ENCODE results near the gene EFNA2. TPM values are rescaled to one million over a fixed set of nuclear protein-coding genes. Genes with fewer than 3 reads are reported as not detected.

The EFNA2 gene
- total RNA-seq, 1 donor: not detected

DNA sequence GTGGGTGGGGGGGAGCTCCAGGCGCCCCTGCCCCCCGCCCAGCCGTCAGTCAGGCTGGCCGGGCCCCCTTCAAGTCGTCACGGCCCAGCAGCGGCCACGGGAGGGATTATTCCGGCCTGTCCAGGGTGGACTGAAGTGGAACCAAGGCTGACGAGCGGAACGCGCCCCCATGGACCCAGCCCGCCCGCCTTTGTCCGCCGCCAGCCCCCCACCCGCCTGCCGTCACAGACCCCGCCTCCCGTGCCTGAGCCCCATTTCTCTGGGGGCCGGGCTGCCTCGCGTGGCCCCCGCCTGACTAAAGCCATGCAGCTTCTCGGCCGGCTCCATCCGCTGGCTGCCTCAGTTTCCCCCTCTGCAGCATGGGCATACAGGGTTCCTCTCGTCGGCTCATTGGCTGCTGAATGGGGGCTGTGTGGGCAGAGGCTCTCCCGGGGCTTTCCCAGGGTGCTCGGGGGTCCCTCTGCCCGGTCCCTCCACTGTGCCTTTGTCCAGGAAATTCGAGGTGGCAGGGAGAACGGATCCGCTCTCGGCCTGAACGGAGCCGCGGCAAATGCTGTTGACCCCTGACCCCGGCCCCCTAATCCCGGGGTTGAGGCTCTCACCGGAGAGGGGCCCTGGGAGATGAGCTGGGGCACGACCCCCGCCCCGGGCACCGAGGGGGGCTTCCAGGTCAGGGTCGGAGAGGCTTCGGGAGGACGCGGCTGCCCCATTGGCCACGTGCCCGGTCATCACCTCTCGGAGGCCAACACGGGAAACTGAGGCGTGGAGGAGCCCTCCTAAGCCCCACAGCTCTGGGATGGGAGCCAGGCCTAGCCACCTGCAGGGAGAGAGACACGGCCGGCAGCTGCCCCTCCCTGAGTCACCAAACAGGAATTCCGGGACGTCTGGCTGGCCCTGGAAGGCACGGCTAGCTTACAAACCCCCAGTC lies 27.4 kb downstream of the EFNA2 start:
- H3K4me3 ChIP-seq (ENCODE audit: low read depth, low read length): no peak overlapping the region
- peak; percentile 19 for DNase-seq (ENCODE audit: low read depth)
- TF ChIP-seq, protein P1, sequence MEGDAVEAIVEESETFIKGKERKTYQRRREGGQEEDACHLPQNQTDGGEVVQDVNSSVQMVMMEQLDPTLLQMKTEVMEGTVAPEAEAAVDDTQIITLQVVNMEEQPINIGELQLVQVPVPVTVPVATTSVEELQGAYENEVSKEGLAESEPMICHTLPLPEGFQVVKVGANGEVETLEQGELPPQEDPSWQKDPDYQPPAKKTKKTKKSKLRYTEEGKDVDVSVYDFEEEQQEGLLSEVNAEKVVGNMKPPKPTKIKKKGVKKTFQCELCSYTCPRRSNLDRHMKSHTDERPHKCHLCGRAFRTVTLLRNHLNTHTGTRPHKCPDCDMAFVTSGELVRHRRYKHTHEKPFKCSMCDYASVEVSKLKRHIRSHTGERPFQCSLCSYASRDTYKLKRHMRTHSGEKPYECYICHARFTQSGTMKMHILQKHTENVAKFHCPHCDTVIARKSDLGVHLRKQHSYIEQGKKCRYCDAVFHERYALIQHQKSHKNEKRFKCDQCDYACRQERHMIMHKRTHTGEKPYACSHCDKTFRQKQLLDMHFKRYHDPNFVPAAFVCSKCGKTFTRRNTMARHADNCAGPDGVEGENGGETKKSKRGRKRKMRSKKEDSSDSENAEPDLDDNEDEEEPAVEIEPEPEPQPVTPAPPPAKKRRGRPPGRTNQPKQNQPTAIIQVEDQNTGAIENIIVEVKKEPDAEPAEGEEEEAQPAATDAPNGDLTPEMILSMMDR (IDR thresholded peaks at IDR 0.05; ENCODE audit: insufficient read depth, low read length): no peak

DNA sequence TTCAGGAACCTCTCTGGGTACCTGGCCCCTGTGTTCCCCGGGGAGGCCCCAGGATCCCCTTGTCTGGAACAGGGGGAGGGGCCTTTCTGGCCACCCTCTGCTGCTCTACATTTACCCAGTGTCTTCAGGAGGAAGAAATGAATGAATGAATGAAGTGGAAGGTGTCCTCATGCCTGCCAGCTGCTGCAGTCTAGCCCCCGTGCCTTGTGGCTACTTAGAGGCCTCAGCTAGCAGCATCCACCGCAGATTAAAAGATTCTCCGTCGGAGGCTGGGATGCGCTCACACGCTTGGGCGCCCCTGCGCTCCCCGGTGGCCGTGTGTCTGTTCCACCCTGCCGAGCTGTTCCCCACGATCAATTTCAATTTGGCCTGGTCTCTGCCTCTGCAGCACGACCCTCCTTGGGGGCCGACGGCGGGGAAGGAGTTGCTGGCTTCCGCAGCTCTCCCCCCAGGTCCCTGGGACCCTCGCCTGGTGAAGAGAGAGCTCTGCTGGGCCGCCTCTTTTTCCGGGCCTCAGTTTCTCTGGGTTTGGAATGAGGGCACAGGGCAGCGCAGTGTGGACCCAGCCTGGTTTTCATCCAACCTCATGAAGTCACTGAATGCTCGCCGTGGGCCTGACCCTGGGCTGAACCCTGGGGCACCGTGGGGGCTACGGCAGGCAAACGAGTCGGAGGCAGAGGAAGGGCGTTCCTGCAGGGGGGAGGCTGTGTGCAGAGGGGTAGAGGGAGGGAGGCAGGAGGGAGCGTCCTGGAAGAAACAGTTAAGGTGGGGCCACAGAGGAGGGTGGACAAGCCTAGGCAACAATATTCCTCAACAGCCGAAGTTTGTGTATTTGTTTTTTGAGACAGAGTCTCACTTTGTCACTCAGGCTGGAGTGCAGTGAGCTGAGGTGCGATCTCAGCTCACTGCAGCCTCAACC lies 28.3 kb downstream of the EFNA2 start:
- DNase-seq (ENCODE audit: low read depth): no peak
- H3K4me3 ChIP-seq (ENCODE audit: low read depth, low read length): no peak overlapping the region
- TF ChIP-seq, protein P1 (IDR thresholded peaks at IDR 0.05; ENCODE audit: insufficient read depth, low read length): no peak

DNA sequence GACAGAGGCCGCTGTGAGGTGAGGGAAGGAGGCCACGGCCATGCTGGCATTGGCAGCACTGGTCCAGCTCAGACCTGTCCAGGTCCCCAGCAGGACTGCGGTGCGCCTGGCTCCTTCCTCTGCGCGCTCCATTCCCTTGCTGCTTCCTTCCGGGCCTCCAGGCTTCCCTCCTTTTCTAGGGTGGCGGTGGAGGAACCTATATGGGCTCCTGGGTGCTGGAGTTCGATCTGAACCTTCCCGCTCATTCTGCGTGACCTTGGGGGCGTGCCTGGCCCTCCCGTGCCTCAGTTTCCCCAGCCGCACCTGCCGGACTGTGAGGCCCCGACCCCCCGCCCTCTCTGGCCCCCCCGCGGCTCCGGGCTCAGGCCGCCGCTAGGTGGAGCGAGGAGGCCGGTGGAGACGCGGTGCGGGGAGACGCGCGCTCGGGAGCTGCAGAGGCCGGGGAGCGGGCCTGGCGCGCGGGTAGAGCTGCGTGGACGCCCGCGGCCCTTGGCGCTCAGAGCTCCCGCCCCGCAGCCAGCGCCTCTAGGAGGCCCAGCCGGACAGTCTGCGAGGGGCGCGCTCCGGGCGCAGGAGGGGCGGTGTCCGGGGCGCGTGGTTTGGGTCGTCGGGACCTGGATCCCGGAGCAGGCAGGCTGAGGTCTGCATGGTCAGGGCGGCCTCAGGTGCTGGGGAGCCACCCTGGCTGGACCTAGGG lies 29.9 kb downstream of the EFNA2 start:
- DNase-seq (ENCODE audit: low read depth): peak; percentile 37
- TF ChIP-seq, protein P1 (IDR thresholded peaks at IDR 0.05; ENCODE audit: insufficient read depth, low read length): peak; percentile 55
- H3K4me3 ChIP-seq (ENCODE audit: low read depth, low read length): no peak overlapping the region

DNA sequence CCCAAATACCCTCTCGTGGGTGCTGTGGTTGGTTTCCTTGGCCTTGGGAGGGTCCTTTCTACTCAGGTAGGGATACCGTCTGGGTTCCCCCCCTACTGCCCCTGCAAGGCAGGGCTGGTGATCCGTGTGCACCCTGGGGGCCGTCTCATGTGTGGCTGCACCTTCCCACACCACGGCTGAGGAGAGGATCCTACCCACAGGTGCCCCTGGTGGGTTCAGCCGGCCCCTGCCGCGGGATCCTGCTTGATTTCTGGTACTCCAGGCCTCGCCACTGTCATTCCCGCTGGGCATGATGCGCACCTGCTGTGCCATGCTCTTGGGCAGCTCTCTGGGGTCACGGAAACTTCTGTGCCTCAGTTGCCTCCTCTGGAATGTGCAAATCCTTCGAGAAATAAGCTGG lies 30.8 kb downstream of the EFNA2 start:
- no peak for DNase-seq (ENCODE audit: low read depth)
- H3K4me3 ChIP-seq (ENCODE audit: low read depth, low read length): no peak overlapping the region
- TF ChIP-seq, protein P1 (IDR thresholded peaks at IDR 0.05; ENCODE audit: insufficient read depth, low read length): no peak

DNA sequence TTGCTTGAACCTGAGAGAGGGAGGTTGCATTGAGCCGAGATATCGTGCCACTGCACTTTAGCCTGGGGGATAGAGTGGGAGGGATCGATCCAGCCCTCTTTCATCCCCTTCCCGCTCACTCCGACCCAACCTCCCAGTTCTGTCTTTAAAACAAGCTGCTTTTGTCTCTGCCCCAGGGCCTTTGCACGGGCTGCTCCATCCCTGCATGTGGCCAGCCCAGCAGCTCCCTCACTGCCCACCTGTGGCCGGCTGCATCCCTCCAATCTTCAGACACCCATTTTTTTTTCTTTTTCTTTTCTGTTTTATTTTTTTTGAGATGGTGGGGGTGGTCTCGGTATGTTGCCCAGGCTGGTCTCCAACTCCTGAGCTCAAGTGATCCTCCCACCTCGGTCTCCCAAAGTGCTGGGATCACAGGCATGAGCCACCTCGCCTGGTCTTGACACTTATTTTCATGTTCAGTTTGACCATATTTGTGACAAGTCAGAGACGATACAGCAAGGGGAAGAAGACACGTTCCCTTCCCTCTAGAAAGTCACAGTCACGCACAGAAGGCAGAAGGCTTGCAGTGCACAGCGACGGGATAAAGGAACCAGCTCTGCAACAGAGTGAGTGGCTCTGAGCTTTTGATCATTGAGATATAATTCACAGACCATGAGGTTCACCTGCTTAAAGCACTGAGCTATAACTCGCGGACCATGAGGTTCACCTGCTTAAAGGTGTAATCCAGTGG lies 31.8 kb downstream of the EFNA2 start:
- DNase-seq (ENCODE audit: low read depth): no peak
- TF ChIP-seq, protein P1 (IDR thresholded peaks at IDR 0.05; ENCODE audit: insufficient read depth, low read length): no peak
- no peak overlapping the region for H3K4me3 ChIP-seq (ENCODE audit: low read depth, low read length)

Data from fibroblast of the aortic adventitia (primary cell).